Stimulated activated CD8-positive, alpha-beta memory T cell treated with anti-CD3 and anti-CD28 coated beads, Interleukin-7, amount 100 ng/mL, for 1 hour (primary cell): ENCODE data around the gene GALK2.
"Not testable (repeated sequence)": the region's sequence is repeated elsewhere in the genome, so short reads cannot be mapped to it uniquely, and the experiment has no call there.

Experiments used
- DNase-seq, 2 donors: peaks; one replicate each; pipeline ENCODE4 v3.0.0-alpha.2; 2020; ENCODE audit warnings: low read depth in 2 of 2

GALK2 gene

DNA sequence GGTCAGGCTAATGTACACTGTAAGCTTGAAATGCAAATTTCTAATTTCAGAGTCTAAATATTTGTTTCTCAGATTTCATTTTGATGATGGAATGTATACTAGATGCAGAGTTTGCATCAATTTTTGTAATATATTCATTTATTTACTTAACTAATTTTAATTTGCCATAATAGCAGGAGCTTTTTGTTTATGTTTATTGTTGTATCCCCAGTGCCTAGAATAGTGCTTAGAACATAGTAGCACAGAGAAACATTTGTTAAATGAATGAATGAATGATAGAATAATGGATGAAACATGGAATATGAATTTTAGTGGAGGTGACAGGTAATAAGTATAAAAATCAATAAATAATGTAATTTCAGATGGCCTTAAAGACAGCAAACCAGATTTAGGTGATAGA lies 5.2 kb upstream of the GALK2 start:
- DNase-seq, result no peak

DNA sequence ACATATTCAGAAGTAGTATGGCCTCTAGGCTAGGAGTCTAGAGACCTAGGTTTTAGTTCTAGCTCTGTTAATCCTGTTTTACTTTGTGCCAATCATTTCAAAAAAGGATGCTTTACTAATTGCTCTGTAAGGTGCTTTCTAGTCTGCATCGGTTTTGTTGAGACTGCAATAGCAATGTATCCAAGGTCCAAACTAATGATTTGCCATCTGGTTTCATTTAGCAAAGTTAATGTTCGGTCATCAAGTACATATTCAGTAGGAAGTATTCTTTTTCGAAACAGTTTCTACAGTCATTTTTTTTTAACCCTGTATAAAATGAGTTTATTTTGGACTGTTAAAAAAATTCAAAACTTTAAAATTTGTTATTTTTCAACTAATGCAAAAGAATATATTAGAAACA lies 2.0 kb upstream of the GALK2 start:
- no peak for DNase-seq

GRCh38 chr15:49171790-49172189 lies 1.7 kb downstream of the GALK2 start:
- DNase-seq, result no peak

DNA sequence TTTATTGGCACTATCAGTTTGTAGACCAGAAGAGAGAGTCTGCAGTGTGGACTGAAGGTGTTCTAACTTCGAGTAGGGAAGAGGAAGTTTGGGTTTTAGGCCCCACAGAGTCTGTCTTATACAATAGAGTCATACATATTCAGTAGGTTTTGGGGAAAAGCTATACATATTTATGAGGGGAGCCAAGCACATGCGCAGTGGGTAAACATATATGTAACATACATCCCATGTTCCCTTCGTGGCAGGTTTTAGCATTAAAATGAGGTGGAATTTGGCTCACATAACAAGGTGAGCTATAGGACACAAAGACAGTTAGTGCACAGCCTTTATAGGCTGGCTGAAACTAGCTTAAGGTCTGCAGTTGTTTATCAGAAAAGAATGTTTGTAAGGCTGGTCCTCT lies 4.9 kb downstream of the GALK2 start:
- no peak for DNase-seq

DNA sequence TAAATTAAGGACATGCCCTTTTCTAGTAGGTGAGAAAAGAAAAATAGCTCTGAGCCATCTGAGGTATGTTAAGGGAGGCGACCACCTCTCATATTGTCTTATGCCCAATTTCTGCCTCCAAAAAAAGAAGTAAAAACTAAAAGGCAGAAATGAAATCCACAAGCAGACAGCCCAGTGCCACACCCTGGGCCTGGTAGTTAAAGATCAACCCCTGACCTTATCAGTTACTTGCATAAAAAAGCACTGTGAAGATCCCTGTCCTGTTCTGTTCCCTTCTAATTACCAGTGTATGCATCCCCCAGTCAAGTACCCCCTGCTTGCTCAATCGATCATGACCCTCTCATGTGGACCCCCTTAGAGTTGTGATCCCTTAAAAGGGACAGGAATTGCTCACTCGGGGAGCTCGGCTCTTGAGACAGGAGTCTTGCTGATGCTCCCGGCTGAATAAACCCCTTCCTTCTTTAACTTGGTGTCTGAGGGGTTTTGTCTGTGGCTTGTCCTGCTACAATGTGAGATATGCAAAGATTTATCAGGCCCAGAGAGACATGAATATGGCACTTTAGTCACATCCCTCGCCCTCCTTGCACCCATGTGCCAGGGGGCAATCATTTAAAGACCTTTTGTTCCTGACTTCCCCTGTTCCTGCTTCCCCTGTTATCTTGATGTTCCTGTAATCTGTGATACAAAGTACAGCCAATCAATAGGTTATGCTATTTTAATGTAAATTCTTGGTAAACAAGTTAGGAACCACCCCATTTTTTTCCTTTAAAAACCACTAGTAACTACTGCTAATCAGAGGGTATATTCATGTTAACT lies 5.7 kb downstream of the GALK2 start:
- not testable (repeated sequence) for DNase-seq

DNA sequence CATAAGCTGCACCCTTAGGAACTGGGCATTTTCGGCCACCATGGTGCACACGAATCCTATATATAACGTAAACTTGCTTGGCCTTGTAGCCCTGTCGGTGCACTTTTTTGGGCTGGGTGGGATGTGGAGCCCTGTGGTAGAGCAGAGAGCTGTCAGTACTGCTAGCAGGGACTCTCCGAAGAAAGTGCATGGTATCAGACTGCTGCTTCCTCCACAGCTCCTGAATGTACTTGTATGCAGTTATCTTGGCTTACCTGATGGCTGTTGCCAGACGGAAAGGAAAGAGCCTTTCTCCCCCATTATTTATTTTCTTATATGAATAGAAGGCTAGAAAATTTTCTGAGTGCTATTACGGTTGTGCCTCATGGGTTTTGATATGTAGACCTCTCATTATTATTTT lies 8.4 kb downstream of the GALK2 start:
- DNase-seq, result no peak

- DNase-seq, result no peak
These were observed 9.6 kb downstream of the GALK2 start for GRCh38 chr15:49179433-49180190.

- no peak for DNase-seq
These were observed 12.1 kb downstream of the GALK2 start for GRCh38 chr15:49182128-49182527.

DNA sequence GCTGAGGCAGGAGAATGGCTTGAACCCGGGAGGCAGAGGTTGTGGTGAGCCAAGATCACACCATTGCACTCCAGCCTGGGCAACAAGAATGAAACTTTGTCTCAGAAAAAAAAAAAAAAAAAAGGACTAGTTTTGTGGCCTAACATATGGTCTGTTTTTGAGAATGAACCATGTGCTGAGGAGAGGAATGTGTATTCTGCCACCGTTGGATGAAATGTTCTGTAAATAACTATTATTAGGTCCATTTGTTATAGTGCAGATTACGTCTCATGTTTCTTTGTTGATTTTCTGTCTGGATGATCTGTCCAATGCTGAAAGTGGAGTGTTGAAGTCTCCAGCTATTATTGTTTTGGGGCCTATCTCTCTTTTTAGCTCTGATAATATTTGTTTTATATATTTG lies 13.7 kb downstream of the GALK2 start:
- DNase-seq, result not testable (repeated sequence)

GRCh38 chr15:49185473-49185872 lies 15.4 kb downstream of the GALK2 start:
- no peak for DNase-seq

DNA sequence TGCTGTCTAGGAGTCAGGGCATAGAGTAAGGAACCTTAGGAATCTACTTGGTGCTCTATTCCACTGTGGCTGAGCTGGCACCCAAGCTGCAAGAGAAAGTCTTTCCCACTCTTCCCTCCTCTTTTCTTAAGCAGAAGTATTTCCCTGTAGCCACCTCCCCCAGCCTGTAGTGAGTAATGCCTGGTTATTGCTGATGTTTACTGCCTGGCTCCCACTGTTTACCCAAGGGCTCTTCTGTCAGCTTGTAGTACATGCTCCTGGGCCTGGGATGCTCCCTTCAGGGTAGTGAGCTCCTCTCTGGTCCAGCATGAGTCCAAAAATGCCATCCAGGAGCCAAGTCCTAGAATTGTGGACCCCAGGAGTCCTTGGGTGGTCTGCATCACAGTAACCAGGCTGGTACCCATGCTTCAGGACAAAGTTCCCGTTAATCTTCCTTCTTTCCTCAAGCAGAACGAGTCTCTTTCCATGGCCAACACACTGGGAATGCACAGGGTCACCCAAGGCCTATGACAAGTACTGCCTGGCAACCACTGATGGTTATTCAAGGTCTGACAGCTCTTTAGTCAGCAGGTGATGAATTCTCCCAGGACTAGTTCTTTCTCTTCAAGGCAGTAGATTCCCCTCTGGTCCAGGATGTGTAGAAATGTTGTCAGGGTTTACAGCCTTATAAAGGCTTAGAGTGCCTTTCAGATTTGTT lies 17.6 kb downstream of the GALK2 start:
- no peak for DNase-seq

GRCh38 chr15:49188933-49189332 lies 18.9 kb downstream of the GALK2 start:
- no peak for DNase-seq

DNA sequence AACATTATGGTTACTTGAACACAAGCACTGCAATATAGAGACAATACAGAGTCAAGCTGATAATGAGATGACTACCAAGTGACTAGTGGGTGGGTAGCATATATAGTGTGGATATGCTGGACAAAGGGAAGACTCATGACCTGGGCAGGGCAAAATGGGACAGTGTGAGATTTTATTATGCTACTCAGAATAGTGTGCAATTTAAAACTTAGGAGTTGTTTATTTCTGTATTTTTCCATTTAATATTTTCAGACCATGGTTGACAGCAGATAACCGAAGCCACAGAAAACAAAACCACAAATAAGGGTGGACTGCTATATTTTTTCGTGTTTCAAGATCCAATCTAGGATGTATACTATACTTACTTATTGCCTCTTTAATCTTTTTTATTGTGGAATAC lies 19.6 kb downstream of the GALK2 start:
- no peak for DNase-seq

GRCh38 chr15:49190586-49190985 lies 20.5 kb downstream of the GALK2 start:
- DNase-seq, result no peak

DNA sequence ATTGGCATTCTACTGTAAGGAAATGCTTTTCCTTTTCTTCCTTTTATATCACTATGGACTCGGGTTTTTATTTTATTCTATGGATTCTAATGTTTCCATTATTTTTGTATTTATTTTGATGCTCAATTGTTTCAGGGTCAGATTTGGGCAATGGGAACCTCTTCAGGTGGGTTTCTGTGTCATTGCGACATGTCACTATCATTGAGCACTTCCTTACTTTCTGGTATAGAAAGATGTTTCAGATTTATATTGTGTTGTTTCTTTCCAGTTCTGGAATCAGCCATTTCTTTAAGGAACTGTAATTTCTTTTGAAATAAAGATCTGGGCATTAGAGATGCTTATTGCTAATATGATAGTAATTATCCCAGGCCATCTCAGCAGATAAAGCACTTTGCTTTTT lies 21.8 kb downstream of the GALK2 start:
- DNase-seq, result no peak

- DNase-seq, result no peak
These were observed 26.8 kb downstream of the GALK2 start for GRCh38 chr15:49196856-49197255.

DNA sequence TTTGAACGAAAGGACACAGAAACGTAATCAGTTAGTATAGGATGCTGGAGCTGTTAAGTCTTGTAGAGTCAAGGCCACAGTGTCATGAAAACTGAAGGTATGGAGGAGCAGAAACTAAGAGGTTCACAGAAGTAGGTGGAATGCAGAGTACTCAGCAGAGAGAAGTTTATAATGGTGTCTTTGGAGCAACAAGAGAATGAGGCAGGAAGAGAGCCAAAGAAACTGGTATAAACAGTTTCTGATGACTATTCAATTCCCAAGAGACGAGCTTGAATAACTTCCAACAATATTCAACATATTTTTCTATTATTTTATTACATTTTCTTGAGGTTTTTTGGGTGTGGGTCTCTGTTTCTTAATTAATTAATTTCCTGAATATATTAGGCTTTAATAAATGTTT lies 29.6 kb downstream of the GALK2 start:
- no peak for DNase-seq

- DNase-seq, result no peak
These were observed 30.3 kb downstream of the GALK2 start for GRCh38 chr15:49200347-49200746.

GRCh38 chr15:49208102-49208501 lies 38.1 kb downstream of the GALK2 start:
- DNase-seq, result not testable (repeated sequence)

- DNase-seq, result no peak
These were observed 42.9 kb downstream of the GALK2 start for GRCh38 chr15:49212897-49213296.

- DNase-seq, result no peak
These were observed 46.0 kb downstream of the GALK2 start for GRCh38 chr15:49215768-49216739.
